DMS79 treated with DMSO at 0.1 percent for 48 hours (cell line): ENCODE measurements around the gene SSBP1.
"Not testable (repeated sequence)": the region's sequence is repeated elsewhere in the genome, so short reads cannot be mapped to it uniquely, and the experiment has no call there.

ENCODE experiments used
- DNase-seq: peaks from one replicate; lab custom pipeline; 2025; lab: John Stamatoyannopoulos, UW

Gene SSBP1

GRCh38 chr7:141709749-141710148 is 28.4 kb upstream of the SSBP1 start:
- no peak for DNase-seq

GRCh38 chr7:141710301-141710700 is 27.9 kb upstream of the SSBP1 start:
- DNase-seq, result no peak

- DNase-seq, result no peak
These were observed 25.4 kb upstream of the SSBP1 start for GRCh38 chr7:141712603-141713255.

GRCh38 chr7:141713890-141714289 is 24.3 kb upstream of the SSBP1 start:
- DNase-seq, result no peak

GRCh38 chr7:141714571-141714970 is 23.6 kb upstream of the SSBP1 start:
- DNase-seq, result no peak

- DNase-seq, result no peak
These were observed 23.1 kb upstream of the SSBP1 start for GRCh38 chr7:141715018-141715417.

- no peak for DNase-seq
These were observed 22.1 kb upstream of the SSBP1 start for GRCh38 chr7:141715794-141716689.

GRCh38 chr7:141717450-141717849 is 20.7 kb upstream of the SSBP1 start:
- no peak for DNase-seq

- DNase-seq, result no peak
These were observed 15.6 kb upstream of the SSBP1 start for GRCh38 chr7:141722529-141722928.

- DNase-seq, result no peak
These were observed 9.1 kb upstream of the SSBP1 start for GRCh38 chr7:141729020-141729419.

GRCh38 chr7:141731476-141732149 is 6.5 kb upstream of the SSBP1 start:
- DNase-seq, result no peak

GRCh38 chr7:141737118-141737835 is 881 bp upstream of the SSBP1 start:
- peak; percentile 44 for DNase-seq

- DNase-seq, result no peak
These were observed 445 bp downstream of the SSBP1 start for GRCh38 chr7:141738592-141739013.

- no peak for DNase-seq
These were observed 1.1 kb downstream of the SSBP1 start for GRCh38 chr7:141739250-141739649.

- no peak for DNase-seq
These were observed 4.1 kb downstream of the SSBP1 start for GRCh38 chr7:141742229-141742628.

- no peak for DNase-seq
These were observed 6.0 kb downstream of the SSBP1 start for GRCh38 chr7:141744131-141744530.

GRCh38 chr7:141748396-141748795 is 10.2 kb downstream of the SSBP1 start:
- DNase-seq, result no peak

GRCh38 chr7:141751904-141752303 is 13.7 kb downstream of the SSBP1 start:
- not testable (repeated sequence) for DNase-seq

- no peak for DNase-seq
These were observed 14.5 kb downstream of the SSBP1 start for GRCh38 chr7:141752634-141753033.

- no peak for DNase-seq
These were observed 16.8 kb downstream of the SSBP1 start for GRCh38 chr7:141754939-141755338.

- DNase-seq, result no peak
These were observed 25.6 kb downstream of the SSBP1 start, which contains the start of gene TAS2R3 for GRCh38 chr7:141763797-141764196. Gene TAS2R3 (plus strand): TSS chr7:141764097. CDS start chr7:141764159, 62 bp downstream.

GRCh38 chr7:141770083-141770583 is 32.0 kb downstream of the SSBP1 start:
- DNase-seq, result not testable (repeated sequence)
